ENCODE measurements around the gene PCSK4. TPM values are rescaled to one million over a fixed set of nuclear protein-coding genes. Genes with fewer than 3 reads are reported as not detected.
A peak's percentile ranks its signal among the peaks of the same experiment; 100 is the strongest.
"Not testable (repeated sequence)": the region's sequence is repeated elsewhere in the genome, so short reads cannot be mapped to it uniquely, and the experiment has no call there.

The PCSK4 gene
- total RNA-seq (ENCODE audit: insufficient read depth, low replicate concordance): 1.9 TPM

- DNase-seq (ENCODE audit: low spot score): peak; percentile 99
Measured at GRCh38 chr19:1490311-1491113, at the start of gene PCSK4. TSS of gene PCSK4 (minus strand) at chr19:1490350. CDS start at chr19:1490346, 4 bp downstream.

GRCh38 chr19:1539749-1540148, 49.6 kb upstream of the PCSK4 start:
- not testable (repeated sequence) for DNase-seq (ENCODE audit: low spot score)

- no peak for DNase-seq (ENCODE audit: low spot score)
Measured at GRCh38 chr19:1538978-1539377, 48.8 kb upstream of the PCSK4 start.

- DNase-seq (ENCODE audit: low spot score): not testable (repeated sequence)
Measured at GRCh38 chr19:1535699-1536098, 45.5 kb upstream of the PCSK4 start.

GRCh38 chr19:1534972-1535371, 44.8 kb upstream of the PCSK4 start:
- no peak for DNase-seq (ENCODE audit: low spot score)

GRCh38 chr19:1533510-1534150, 43.5 kb upstream of the PCSK4 start:
- no peak for DNase-seq (ENCODE audit: low spot score)

GRCh38 chr19:1532003-1532402, 41.9 kb upstream of the PCSK4 start:
- no peak for DNase-seq (ENCODE audit: low spot score)

- DNase-seq (ENCODE audit: low spot score): no peak
Measured at GRCh38 chr19:1531587-1531986, 41.4 kb upstream of the PCSK4 start.

GRCh38 chr19:1530856-1531255, 40.7 kb upstream of the PCSK4 start:
- DNase-seq (ENCODE audit: low spot score): not testable (repeated sequence)

- no peak for DNase-seq (ENCODE audit: low spot score)
Measured at GRCh38 chr19:1529430-1529816, 39.3 kb upstream of the PCSK4 start.

- DNase-seq (ENCODE audit: low spot score): no peak
Measured at GRCh38 chr19:1528596-1529429, 38.7 kb upstream of the PCSK4 start.

- DNase-seq (ENCODE audit: low spot score): no peak
Measured at GRCh38 chr19:1527650-1528309, 37.6 kb upstream of the PCSK4 start.

GRCh38 chr19:1526979-1527649, 37.0 kb upstream of the PCSK4 start:
- no peak for DNase-seq (ENCODE audit: low spot score)

GRCh38 chr19:1526066-1526778, 36.1 kb upstream of the PCSK4 start:
- DNase-seq (ENCODE audit: low spot score): no peak

- no peak for DNase-seq (ENCODE audit: low spot score)
Measured at GRCh38 chr19:1525343-1525742, 35.2 kb upstream of the PCSK4 start.

GRCh38 chr19:1524972-1525325, 34.8 kb upstream of the PCSK4 start:
- no peak for DNase-seq (ENCODE audit: low spot score)

GRCh38 chr19:1524287-1524971, 34.3 kb upstream of the PCSK4 start:
- DNase-seq (ENCODE audit: low spot score): no peak

GRCh38 chr19:1523412-1524286, 33.5 kb upstream of the PCSK4 start, which contains the start of gene PLK5:
TSS of gene PLK5 (plus strand) at chr19:1524077. CDS start at chr19:1526997, 2,920 bp downstream.
- no peak for DNase-seq (ENCODE audit: low spot score)

GRCh38 chr19:1522838-1523237, 32.7 kb upstream of the PCSK4 start:
- no peak for DNase-seq (ENCODE audit: low spot score)
